Measurements from ENCODE around the gene LMOD3.

LMOD3 gene

GRCh38 chr3:69118555-69118954 is 3.8 kb downstream of the LMOD3 start:
- Histone ChIP-seq H3K27me3 (ENCODE audit: low read depth, low read length) (no peaks in the 10 kb centered on the region), H4K20me1 (ENCODE audit: insufficient read depth, low read length) (no peaks in the 10 kb centered on the region), H3K4me1 (ENCODE audit: low read length) (no peaks in the 10 kb centered on the region), H3K9me3 (ENCODE audit: insufficient read depth, low read length) (no peaks in the 10 kb centered on the region), H3K36me3 (replicated peaks; ENCODE audit: low read depth, low read length) (no peaks in the 10 kb centered on the region), H3K27ac (ENCODE audit: low read length) (no peak overlapping the region), H3K9ac (ENCODE audit: low read length) (no peak overlapping the region), H3K79me2 (ENCODE audit: low read length) (no peaks in the 10 kb centered on the region), H2AFZ (ENCODE audit: low read depth, low read length) (no peak overlapping the region), H3K4me3 (ENCODE audit: low read length) (no peak overlapping the region), H3K4me2 (ENCODE audit: low read length) (no peak overlapping the region)
- TF ChIP-seq EZH2phosphoT487 (IDR thresholded peaks at IDR 0.05; ENCODE audit: low read depth) = no peak
- TF ChIP-seq, protein P1, sequence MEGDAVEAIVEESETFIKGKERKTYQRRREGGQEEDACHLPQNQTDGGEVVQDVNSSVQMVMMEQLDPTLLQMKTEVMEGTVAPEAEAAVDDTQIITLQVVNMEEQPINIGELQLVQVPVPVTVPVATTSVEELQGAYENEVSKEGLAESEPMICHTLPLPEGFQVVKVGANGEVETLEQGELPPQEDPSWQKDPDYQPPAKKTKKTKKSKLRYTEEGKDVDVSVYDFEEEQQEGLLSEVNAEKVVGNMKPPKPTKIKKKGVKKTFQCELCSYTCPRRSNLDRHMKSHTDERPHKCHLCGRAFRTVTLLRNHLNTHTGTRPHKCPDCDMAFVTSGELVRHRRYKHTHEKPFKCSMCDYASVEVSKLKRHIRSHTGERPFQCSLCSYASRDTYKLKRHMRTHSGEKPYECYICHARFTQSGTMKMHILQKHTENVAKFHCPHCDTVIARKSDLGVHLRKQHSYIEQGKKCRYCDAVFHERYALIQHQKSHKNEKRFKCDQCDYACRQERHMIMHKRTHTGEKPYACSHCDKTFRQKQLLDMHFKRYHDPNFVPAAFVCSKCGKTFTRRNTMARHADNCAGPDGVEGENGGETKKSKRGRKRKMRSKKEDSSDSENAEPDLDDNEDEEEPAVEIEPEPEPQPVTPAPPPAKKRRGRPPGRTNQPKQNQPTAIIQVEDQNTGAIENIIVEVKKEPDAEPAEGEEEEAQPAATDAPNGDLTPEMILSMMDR (IDR thresholded peaks at IDR 0.05; ENCODE audit: low read depth, low read length) = no peak

- Histone ChIP-seq H3K4me2 (ENCODE audit: low read length) (no peak overlapping the region), H3K4me1 (ENCODE audit: low read length) (no peaks in the 10 kb centered on the region), H3K27me3 (ENCODE audit: low read depth, low read length) (no peaks in the 10 kb centered on the region)
Measured at GRCh38 chr3:69116897-69117296, 5.5 kb downstream of the LMOD3 start.

GRCh38 chr3:69116162-69116561 is 6.2 kb downstream of the LMOD3 start:
- Histone ChIP-seq H3K36me3 (replicated peaks; ENCODE audit: low read depth, low read length) (no peaks in the 10 kb centered on the region), H2AFZ (ENCODE audit: low read depth, low read length) (no peak overlapping the region), H3K27ac (ENCODE audit: low read length) (no peak overlapping the region), H3K9me3 (ENCODE audit: insufficient read depth, low read length) (no peaks in the 10 kb centered on the region), H3K9ac (ENCODE audit: low read length) (no peak overlapping the region), H3K4me2 (ENCODE audit: low read length) (no peak overlapping the region), H3K4me3 (ENCODE audit: low read length) (no peak overlapping the region), H4K20me1 (ENCODE audit: insufficient read depth, low read length) (no peaks in the 10 kb centered on the region), H3K79me2 (ENCODE audit: low read length) (no peaks in the 10 kb centered on the region), H3K4me1 (ENCODE audit: low read length) (no peaks in the 10 kb centered on the region), H3K27me3 (ENCODE audit: low read depth, low read length) (no peaks in the 10 kb centered on the region)
- TF ChIP-seq, protein P1 (IDR thresholded peaks at IDR 0.05; ENCODE audit: low read depth, low read length) = no peak
- no peak for TF ChIP-seq EZH2phosphoT487 (IDR thresholded peaks at IDR 0.05; ENCODE audit: low read depth)

More at GRCh38 chr3:69116897-69117296, 5.5 kb downstream of the LMOD3 start:
- H3K4me3 ChIP-seq (ENCODE audit: low read length) = no peak overlapping the region
- H3K27ac ChIP-seq (ENCODE audit: low read length) = no peak overlapping the region
- no peak overlapping the region for H2AFZ ChIP-seq (ENCODE audit: low read depth, low read length)
- no peaks in the 10 kb centered on the region for H4K20me1 ChIP-seq (ENCODE audit: insufficient read depth, low read length)
- no peaks in the 10 kb centered on the region for H3K9me3 ChIP-seq (ENCODE audit: insufficient read depth, low read length)
- no peak overlapping the region for H3K9ac ChIP-seq (ENCODE audit: low read length)
- TF ChIP-seq EZH2phosphoT487 (IDR thresholded peaks at IDR 0.05; ENCODE audit: low read depth) = no peak
- TF ChIP-seq, protein P1 (IDR thresholded peaks at IDR 0.05; ENCODE audit: low read depth, low read length) = no peak
- H3K79me2 ChIP-seq (ENCODE audit: low read length) = no peaks in the 10 kb centered on the region
- H3K36me3 ChIP-seq (replicated peaks; ENCODE audit: low read depth, low read length) = no peaks in the 10 kb centered on the region

GRCh38 chr3:69115731-69116130 is 6.7 kb downstream of the LMOD3 start:
- no peaks in the 10 kb centered on the region for H3K79me2 ChIP-seq (ENCODE audit: low read length)
- no peak overlapping the region for H3K4me3 ChIP-seq (ENCODE audit: low read length)
- H2AFZ ChIP-seq (ENCODE audit: low read depth, low read length) = no peak overlapping the region
- H3K9me3 ChIP-seq (ENCODE audit: insufficient read depth, low read length) = no peaks in the 10 kb centered on the region
- H4K20me1 ChIP-seq (ENCODE audit: insufficient read depth, low read length) = no peaks in the 10 kb centered on the region
- no peak overlapping the region for H3K4me2 ChIP-seq (ENCODE audit: low read length)
- H3K27ac ChIP-seq (ENCODE audit: low read length) = no peak overlapping the region
- no peak for TF ChIP-seq EZH2phosphoT487 (IDR thresholded peaks at IDR 0.05; ENCODE audit: low read depth)
- TF ChIP-seq, protein P1 (IDR thresholded peaks at IDR 0.05; ENCODE audit: low read depth, low read length) = no peak
- H3K4me1 ChIP-seq (ENCODE audit: low read length) = no peaks in the 10 kb centered on the region
- no peak overlapping the region for H3K9ac ChIP-seq (ENCODE audit: low read length)
- H3K36me3 ChIP-seq (replicated peaks; ENCODE audit: low read depth, low read length) = no peaks in the 10 kb centered on the region
- no peaks in the 10 kb centered on the region for H3K27me3 ChIP-seq (ENCODE audit: low read depth, low read length)
